ENCODE data around the gene TFAM.

The TFAM gene

DNA sequence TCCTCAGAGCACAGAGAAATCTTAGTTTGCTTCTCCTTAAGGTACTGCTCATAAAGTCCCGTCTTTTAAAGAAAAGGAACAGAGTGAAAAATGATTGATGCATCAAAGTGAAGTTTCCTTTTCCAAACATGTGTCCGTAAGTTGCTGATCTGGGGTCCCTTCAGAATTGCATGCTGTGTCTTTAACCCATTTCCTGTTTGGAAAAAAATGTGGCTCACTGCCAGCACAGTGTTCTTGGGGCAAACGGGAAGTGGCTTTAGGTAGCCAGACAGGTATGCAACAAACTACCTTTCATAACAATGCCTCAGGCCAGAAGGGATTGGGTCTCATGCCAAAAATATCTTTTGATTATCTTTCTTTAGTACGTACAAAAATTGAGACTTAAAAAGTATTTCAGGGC lies 50.9 kb downstream of the TFAM start:
- no peak for DNase-seq

DNA sequence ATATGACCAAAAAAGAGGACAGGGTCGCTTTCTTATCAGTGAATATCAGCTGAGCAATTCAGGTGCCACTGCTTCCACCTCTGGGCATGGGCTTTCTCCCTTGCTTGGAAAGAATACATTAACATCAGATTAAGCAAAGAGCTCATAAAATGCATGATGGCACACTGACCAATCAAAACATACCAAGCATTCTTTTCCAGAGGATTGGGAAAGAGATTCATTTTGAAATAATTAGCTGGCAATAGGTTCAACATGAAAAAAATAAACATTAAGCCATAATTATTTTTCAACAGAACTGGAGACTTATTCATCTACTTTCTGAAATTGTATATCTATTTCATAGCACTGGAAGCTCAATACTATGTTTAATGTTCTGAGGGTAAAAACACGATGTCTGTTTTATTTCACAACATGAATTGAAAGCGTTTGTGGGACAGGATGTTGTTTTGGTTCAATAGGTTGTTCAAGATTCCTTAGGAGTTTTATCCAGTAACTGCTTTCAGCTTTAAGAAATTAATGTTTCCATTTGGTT lies 53.2 kb downstream of the TFAM start:
- DNase-seq: no peak

DNA sequence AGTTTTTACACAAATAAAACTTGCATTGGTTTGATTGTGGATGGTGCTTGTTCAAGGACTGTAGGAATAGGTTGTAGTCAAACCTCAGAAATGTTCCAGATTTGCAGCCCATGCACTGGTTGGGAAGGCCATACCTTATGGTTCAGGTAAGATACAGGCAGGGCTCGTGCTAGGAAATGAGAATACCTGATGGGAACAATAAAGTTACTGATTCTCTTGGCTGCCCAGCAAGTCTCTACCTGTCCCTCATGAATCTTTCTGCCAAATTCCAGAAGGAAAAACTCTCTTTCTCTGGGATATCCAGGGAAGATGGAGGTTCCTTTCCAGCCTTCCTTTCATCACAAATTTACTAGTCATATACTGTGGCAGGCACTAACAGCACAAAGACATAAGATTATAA lies 53.8 kb downstream of the TFAM start:
- no peak for DNase-seq

GRCh38 chr10:58439632-58440364 lies 54.6 kb downstream of the TFAM start:
- no peak for DNase-seq

DNA sequence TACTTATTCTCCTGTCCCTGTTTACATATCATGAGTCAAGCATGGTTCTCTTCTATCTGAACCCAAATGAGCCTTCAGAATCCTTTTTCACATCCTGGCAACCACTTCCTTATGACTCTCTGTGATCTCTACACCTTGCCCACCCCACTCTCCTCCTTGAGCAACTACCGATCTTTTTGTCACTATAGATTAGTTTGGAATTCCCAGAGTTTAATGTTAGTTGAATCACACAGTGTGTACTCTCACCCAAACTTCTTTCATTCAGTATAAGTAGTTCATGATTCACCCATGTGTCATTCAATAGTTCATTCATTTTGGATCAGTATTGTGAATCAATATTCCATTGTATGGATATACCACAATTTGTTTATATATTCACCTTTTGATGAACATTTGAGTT lies 55.3 kb downstream of the TFAM start:
- DNase-seq: no peak

GRCh38 chr10:58444321-58444720 lies 59.1 kb downstream of the TFAM start:
- no peak for DNase-seq

GRCh38 chr10:58444876-58445275 lies 59.7 kb downstream of the TFAM start:
- DNase-seq: no peak

DNA sequence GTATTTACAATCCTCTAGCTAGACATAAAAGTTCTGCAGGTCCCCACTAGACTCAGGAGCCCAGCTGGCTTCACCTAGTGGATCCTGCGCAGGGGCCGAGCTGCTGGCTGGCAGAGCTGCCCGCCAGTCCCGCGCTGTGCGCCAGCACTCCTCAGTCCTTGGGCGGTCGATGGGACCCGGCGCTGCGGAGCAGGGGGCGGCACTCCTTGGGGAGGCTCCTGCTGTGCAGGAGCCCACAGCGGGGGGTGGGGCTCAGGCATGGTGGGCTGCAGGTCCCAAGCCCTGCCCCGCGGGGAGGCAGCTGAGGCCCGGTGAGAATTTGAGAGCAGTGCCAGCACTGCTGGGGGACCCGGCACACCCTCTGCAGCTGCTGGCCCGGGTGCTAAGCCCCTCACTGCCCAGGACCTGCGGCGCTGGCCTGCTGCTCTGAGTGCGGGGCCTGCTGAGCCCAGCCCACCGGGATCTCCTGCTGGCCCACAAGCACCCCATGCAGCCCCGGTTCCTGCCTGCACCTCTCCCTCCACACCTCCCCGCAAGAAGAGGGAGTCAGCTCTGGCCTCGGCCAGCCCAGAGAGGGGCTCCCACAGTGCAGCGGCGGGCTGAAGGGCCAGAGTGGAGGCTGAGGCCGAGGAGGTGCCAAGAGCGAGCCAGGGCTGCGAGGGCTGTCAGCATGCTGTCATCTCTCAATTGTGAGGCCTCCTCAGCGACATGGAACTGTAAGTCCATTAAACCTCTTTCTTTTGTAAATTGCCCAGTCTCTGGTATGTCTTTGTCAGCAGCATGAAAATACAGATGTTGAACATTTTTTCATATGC lies 63.1 kb downstream of the TFAM start:
- no peak for DNase-seq
